Dedifferentiated amniotic fluid mesenchymal stem cell (primary cell): ENCODE data around the gene CDYL.

ENCODE experiments used
- DNase-seq: peaks from one replicate; pipeline ENCODE4 v3.0.0-alpha.2; 2016; ENCODE audit errors: extremely low spot score

The CDYL gene

DNA sequence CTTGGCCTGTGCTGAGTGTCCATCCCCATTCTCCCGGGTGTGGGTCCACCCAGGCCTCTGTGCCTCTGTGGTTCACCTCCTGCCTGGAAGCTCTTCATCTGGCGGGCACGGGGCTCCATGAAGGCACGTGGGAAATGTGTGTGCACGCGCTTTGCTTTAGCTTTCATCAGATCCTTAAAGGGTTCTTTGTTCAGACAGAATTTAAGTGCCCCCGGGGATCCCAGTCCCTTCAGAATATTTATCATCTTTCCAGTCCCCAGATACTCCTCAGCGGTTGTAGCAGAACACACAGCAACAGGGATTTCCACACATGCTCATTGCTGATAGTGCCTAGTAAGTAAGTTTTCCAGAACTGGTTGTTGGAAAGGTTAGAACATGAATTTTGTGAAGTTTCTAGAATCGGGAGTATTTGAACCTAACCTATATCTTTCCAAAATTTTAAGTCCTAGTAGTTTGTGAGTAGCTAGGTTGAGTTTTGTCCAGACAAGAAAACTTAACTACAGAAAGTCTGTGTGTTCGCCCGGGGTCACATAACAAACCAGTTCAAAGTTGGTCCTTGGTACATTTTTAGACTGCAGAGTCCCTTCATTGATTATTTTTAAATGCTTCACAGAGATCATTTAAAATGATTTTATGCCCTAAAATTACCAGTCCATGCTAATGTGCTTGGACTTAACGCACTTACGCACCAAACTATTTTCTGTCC is 159.9 kb downstream of the CDYL start:
- no peak for DNase-seq

- peak; percentile 34 for DNase-seq
These were observed 160.5 kb downstream of the CDYL start for GRCh38 chr6:4936681-4937041.

GRCh38 chr6:4937414-4937813 is 161.2 kb downstream of the CDYL start:
- DNase-seq, result no peak

- no peak for DNase-seq
These were observed 163.0 kb downstream of the CDYL start for GRCh38 chr6:4939241-4939640.

DNA sequence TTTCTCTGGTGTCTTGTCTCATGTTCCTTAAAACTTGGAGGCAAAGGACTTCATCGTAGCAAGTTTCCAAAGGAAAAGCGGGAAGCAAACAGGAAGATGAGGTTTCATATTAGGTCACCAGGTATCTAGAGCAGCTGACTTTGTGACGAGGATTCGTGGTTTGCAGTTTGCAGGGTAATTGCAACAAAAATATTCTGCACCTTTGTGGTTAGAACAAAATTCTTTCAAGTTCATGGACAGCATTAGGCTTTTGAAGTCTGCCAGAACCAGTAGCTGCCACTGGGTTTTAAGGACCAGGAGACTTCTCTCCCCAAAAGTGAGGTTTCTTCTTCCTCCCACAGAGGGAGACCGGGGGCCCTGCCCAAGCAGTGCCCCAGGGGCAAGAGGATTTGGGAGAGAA is 164.2 kb downstream of the CDYL start:
- no peak for DNase-seq

DNA sequence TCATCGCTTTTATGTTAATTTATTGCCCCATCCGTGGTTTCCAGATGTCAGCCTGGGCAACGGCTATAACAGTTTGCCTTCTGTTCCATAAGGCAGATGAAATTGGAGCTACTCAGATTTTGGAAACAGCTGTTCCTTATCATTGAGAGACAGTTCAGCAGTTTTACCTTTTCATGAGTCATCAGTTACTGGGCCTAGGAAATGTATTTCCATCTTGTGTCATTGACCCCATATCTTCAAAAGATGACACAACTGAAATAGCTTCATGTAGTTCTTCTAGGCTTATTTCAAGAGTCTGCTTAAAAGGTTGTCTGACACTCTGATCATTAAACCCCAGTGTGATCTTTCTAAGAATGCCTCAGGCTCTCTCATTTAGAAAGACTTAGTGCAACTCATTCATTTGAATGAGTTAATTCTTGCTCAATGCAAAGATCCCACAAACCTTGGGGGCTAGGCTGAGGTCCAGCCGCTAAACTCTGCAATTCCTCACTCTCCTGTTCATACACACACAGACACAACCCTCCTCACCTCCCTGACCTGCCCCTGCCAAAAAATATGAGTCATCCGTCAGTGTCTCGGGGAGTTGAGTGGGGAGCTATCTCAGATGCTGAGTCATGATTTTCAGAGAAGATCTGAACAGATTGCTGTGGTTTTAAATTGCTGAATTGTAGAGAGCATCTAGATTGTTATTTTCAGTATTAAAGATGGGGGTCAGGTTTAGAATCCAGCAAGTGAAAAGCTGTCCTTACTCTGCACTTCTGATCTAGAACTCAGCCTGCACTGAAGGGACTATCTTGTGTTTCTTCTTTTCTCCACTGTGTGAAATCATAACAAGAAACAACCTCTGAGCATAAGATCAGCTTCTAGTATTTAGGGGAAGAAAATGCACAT is 165.8 kb downstream of the CDYL start:
- DNase-seq, result peak; percentile 63

GRCh38 chr6:4942673-4943009 is 166.4 kb downstream of the CDYL start:
- no peak for DNase-seq

DNA sequence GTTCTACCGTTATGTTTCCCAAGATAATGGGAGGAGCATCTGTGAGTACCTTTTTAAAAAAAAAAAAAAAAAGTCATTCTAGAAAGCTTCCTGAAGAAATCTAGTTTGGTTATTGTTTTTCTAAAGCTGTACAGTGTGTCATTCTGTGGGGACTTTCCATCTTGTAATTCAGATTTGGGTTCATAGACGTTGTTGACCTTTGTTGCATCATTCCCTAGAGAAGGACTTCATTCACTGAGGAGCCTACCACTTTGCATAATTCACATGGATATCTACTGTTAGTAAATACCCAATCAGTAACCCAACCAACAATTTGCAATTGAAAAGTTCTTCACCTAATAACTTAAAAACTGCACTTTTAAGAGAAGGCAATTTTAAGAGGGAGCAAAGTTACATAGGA is 167.5 kb downstream of the CDYL start:
- no peak for DNase-seq

DNA sequence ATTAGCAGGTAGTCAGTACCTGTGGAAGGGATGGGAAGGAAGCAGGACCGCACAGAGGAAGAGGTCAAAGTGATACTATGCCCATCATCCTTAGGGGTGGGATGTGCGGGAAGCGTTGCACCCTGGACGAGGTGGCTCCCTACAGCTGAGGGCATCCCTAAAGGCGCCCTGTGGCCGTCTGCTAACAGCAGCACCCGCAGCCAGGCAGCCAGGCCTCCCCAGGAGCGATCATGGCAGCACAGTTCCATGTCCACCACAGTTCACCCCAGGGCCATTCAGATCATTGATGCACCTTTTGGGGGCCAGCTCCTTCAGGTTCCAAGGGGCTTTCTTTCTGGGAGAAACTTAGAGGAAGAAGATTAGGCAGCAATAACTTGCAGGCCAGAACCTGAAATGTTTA is 168.1 kb downstream of the CDYL start:
- no peak for DNase-seq

- no peak for DNase-seq
These were observed 170.3 kb downstream of the CDYL start for GRCh38 chr6:4946521-4946920.

DNA sequence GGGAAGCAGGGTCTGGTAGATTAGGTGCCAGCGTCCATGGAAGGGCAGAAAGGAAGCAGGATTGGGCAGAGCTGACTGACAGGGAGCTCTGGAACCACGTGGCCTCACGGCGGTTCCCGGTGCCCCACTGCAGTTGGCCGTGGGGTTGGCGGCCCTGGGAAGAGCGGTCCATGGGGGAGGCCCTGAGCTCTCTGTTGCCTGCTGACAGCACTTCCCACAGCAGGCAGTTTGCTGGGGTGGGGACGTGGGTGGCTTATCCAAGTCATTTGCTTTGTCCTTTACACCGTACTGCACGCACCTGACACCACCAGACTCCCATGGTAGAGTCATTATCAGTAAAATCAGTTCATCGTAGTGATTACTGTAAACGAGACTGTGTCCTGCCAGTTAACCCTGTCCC is 171.5 kb downstream of the CDYL start:
- no peak for DNase-seq

GRCh38 chr6:4948781-4949450 is 172.7 kb downstream of the CDYL start:
- no peak for DNase-seq

DNA sequence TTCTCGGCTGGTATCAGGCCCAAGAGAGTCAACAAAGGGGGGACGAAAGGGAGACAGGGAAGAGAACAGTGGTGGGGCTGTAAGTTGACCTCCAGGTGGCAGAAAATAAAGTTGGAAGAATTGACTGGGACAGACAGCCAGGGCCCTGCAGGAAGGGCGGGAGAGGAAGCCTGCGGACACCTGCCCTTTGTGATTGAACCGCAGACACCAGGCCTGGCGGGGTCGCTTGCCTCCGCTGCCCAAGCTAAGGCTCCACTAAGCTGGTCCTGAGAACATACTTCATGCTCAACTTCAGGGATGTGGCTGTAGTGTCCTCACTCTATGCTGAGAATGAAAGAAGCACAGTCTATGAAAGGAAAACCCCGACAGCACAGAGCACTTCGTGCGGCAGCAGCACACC is 173.9 kb downstream of the CDYL start:
- no peak for DNase-seq

GRCh38 chr6:4950836-4951533 is 174.8 kb downstream of the CDYL start:
- DNase-seq, result no peak

- no peak for DNase-seq
These were observed 177.2 kb downstream of the CDYL start for GRCh38 chr6:4953440-4953839.

DNA sequence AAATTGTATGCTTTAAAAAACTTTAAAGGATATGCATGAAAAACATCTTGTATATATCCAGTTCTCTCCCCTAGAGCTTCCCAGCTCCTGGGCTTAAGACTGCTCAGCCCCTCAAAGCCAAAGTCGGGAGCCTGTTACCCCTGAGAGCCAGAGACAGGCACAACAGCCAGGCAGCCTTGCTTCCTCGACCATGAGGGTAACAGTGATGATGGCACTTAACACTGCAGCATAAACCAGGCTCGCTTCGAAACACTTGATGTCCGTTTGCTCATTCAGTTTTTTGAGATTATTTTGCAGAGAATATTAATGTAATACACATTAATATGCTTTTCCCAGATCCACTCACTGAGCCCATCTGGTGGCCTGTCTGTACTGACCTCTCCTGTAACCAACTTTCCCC is 180.4 kb downstream of the CDYL start:
- DNase-seq, result no peak

DNA sequence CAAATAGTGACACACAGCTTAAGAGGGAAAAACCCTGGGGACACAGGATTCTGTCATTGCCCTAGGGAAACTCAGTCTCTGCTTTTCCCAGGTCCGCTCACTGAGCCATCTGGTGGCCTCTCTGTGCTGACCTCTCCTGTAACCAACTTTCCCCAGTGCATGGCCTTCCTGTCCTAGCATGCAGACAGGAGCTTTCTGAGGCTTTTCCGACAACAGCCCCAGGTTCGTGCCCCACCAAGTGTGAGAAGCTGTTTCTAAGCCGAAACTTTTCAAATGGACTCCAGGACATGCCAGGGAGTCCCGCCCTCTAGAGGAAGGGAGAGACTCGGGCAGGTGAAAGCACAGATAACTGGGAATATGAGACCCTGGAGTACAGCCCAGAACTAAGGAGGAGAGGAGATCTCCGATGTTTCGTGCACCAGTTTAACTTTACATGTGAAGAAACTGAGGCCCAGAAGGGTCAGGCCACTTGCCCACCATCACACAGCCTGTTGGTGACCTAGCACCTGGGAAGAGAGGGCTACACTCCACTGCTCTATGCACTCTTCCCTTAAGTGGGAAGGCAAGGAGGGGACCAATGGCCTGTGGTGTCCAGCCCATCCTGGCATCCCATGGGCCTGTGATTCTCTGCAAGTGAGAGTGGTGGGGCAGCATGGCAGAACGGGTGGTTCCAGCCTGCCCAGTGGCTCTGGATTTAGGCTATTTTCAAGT is 181.5 kb downstream of the CDYL start:
- DNase-seq, result no peak

DNA sequence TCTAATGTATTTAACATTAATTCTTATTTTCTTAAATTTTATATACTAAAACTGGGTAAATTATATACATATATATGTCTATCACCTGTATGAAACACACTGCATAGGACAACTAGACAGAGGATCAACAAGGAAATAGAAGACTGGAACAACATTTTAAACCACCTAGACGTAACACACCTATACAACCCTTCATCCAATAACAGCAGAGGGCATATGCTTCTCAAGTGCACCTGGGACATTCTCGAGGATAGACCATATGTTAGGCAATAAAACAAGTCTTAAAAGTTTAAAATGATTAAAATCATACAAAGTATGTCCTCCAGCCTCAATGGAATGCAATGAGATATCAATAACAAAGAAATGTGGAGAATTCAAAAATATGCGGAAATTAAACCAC is 182.4 kb downstream of the CDYL start:
- DNase-seq, result no peak

DNA sequence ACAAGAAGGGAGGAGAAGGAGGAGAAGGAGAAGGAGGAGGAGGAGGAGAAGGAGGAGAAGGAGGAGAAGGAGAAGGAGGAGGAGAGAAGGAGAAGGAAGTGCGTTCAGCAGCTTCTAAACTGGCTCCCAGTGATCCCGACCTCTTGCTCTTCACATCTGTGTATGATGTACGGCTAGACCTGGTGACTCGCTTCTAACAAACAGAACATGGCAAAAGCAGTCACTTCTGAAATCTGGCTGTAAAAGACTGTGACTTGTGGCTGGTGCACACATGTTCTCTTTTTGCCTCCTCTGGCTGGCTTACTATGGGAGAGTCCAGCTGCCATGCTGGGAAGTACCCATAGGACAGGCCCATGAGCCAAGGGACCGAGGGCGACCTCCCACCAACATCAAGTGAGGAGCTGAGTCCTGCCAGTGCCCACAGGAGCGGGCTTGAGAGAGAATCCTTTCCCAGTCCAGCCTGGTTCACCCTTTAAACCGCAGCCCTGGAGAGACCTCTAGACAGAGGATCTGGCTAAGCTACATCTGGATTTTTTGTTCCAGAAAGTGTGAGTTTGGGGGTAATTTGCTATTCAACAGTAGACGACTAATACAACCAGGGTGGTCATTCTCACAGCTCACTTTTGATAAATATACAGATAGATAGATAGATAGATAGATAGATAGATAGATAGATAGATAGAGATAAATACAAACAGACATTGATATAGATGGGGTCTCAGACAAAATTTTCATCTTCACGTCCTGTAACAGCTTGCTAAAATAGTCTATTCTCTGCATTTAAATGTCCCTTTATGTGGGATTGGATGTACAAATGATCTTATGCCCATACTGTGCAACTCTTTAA is 185.3 kb downstream of the CDYL start:
- no peak for DNase-seq

DNA sequence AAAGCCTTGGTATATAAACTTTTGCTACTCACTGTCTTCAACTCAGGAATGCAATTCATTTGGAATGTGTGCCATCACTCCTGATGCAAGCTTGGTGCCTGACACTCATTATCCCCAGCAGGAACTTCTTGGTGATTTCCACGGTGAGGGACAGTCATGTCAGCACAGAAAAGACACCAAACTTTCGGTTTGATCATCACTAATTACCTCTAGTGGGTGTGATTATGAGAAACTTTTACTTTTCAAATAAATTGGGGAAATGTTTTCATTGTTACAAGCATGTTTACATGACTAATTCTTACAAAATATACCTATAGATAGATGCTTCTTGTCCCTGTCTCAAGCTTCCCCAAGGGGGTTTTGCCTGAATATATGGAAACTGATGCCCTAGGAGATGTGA is 186.7 kb downstream of the CDYL start:
- DNase-seq, result no peak
